HG03520 (cell line): ENCODE data around the gene IER2.
"Not testable (repeated sequence)": the region's sequence is repeated elsewhere in the genome, so short reads cannot be mapped to it uniquely, and the experiment has no call there.

Experiments used
- ATAC-seq: cut with Tn5 transposase; IDR thresholded peaks from one replicate; pipeline ENCODE4 v1.9.1; 2021; ENCODE audit warnings: mild to moderate bottlenecking, moderate library complexity; ENCODE audit not compliant: unreplicated experiment

Gene IER2

DNA sequence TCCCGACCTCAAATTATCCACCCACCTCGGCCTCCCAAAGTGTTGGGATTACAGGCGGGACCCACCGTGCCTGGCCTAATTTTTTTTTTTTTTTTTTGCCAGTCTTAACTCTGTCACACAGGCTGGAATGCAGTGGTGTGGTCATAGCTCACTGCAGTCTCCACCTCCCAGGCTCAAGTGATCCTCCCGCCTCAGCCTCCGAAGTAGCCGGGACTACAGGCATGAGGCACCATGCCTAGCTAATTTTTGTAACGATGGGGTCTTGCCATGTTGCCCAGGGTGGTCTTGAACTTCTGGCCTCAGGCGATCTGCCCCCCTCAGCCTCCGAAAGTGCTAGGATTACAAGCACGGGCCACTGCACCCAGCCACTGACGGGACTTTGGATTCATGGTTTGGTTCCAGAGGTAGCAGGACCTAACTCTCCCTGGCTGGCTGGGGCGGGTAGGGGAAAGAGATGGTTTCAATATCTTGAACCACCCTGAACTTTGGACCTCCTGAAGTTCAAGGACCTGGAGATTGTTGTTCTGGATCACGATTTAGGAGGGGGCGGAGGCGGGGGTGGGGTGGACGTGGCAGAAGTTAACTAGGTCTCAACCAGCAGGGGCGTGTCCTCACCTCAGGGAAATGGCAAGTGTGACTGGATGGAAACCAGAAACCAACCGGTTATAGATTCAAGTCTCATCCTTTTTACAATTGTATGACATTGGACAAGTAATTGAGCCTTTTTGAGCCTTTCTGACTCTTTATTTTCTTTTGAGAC, 40.8 kb downstream of the IER2 start:
- ATAC-seq, result no peak

GRCh38 chr19:13195678-13196077, 45.5 kb downstream of the IER2 start:
- ATAC-seq, result no peak

DNA sequence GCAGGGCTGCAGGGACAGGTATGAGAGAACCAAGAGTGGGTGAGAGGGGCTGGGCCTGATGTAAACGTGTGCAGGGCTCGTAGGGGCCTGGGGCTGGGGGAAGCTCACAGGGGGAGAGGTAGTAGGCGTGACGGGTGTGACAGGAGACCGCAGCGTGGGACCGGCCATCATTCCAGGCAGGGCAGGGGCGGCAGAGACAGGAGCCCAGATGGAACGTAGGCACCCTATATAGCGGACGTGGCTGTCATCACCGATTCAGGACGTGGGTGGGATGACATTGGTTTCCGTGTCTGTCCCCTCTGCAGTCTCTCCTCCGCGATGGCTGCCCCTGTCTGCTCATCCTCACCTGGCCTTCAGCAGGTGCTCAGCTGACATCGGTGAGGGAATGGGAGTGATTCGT, 48.4 kb downstream of the IER2 start:
- ATAC-seq, result no peak

GRCh38 chr19:13202112-13202511, 51.9 kb downstream of the IER2 start:
- not testable (repeated sequence) for ATAC-seq
